ENCODE measurements around the gene EIF2A.

GRCh38 chr3:150511122-150511821 is 35.3 kb upstream of the EIF2A start:
- TF ChIP-seq CTCF (IDR thresholded peaks at IDR 0.05) (no peak), POLR2A (IDR thresholded peaks at IDR 0.05) (no peak)
